ENCODE measurements around the gene DOCK4.

Gene DOCK4

DNA sequence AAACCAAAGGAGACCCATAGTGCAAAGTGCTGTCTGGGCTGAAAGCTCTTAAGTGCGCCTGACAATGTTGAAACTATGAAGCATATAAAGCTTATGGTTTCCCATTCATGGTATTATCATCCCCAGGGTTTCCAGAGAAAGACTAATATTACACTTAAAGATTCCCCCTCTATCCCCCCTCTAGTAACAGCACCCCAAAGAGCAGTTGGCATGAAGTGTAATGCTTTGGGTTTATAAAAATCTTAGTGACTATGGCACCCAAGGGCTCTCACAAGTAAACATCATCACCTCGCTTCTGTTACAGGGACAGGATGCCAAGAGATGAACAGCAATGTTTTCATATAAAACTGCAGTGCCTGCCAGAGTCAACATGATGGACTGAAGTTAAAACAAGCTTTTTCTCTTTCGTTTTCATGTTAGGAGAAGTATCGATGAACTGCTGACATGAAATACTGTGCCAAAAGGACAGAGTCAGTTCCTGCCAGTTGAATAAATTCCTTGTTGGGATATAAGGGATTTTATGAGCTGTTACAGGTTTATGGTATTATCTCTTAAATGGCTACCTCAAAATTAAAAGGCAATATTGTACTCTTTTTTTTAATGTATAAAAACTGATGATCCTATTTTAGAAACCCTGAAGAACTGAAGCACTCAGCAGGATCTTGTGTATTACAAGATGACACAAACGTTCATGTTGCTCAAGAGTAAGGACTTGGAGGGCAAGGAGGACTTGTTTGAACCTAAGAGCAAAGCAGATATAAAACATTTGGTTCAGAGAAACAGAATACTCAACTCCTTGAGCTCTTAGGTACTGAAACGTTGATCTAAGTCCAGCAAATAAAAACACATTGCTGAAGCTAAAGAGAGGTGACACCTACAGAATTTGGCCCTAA, 440.2 kb downstream of the DOCK4 start:
- no peak for DNase-seq (ENCODE audit: low read depth)
- H3K4me3 ChIP-seq (ENCODE audit: low read depth, low read length) = no peak overlapping the region
- TF ChIP-seq, protein P1, sequence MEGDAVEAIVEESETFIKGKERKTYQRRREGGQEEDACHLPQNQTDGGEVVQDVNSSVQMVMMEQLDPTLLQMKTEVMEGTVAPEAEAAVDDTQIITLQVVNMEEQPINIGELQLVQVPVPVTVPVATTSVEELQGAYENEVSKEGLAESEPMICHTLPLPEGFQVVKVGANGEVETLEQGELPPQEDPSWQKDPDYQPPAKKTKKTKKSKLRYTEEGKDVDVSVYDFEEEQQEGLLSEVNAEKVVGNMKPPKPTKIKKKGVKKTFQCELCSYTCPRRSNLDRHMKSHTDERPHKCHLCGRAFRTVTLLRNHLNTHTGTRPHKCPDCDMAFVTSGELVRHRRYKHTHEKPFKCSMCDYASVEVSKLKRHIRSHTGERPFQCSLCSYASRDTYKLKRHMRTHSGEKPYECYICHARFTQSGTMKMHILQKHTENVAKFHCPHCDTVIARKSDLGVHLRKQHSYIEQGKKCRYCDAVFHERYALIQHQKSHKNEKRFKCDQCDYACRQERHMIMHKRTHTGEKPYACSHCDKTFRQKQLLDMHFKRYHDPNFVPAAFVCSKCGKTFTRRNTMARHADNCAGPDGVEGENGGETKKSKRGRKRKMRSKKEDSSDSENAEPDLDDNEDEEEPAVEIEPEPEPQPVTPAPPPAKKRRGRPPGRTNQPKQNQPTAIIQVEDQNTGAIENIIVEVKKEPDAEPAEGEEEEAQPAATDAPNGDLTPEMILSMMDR (IDR thresholded peaks at IDR 0.05; ENCODE audit: low read depth, low read length, missing control alignments) = no peak

DNA sequence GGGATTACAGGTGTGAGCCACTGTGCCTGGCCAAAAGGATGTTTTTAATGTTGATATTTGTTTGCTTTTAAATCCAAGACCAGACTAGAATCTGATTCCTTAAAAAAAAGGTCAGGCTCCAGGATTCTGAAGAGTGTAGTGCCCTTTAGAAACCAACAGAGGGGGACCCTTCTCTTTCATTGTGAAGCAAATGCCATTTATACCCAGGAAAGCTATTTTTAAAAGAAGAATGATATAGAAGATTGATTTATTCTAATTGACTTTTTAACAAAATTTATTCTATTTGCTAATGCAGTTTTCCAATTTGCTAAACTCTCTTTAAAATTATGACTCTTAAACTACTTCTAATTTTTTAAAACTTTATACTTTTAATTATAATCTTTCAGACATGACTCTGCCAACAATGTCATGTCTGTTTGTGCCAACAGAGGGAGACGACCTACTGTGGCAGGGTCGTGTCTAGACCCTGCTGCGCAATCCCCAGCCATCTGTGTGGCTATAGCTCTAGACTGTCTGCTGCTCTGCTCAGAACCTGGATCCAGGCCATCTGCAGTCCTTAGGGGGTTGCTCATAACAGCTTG, 442.9 kb downstream of the DOCK4 start:
- no peak overlapping the region for H3K4me3 ChIP-seq (ENCODE audit: low read depth, low read length)
- DNase-seq (ENCODE audit: low read depth) = no peak
- TF ChIP-seq, protein P1 (IDR thresholded peaks at IDR 0.05; ENCODE audit: low read depth, low read length, missing control alignments) = no peak

GRCh38 chr7:111762799-111763198, 443.4 kb downstream of the DOCK4 start:
- TF ChIP-seq, protein P1 (IDR thresholded peaks at IDR 0.05; ENCODE audit: low read depth, low read length, missing control alignments) = no peak
- no peak overlapping the region for H3K4me3 ChIP-seq (ENCODE audit: low read depth, low read length)

GRCh38 chr7:111762211-111762610, 444.0 kb downstream of the DOCK4 start:
- H3K4me3 ChIP-seq (ENCODE audit: low read depth, low read length) = no peak overlapping the region
- no peak for DNase-seq (ENCODE audit: low read depth)
- TF ChIP-seq, protein P1 (IDR thresholded peaks at IDR 0.05; ENCODE audit: low read depth, low read length, missing control alignments) = no peak

More at GRCh38 chr7:111762799-111763198, 443.4 kb downstream of the DOCK4 start:
- no peak for DNase-seq (ENCODE audit: low read depth)

DNA sequence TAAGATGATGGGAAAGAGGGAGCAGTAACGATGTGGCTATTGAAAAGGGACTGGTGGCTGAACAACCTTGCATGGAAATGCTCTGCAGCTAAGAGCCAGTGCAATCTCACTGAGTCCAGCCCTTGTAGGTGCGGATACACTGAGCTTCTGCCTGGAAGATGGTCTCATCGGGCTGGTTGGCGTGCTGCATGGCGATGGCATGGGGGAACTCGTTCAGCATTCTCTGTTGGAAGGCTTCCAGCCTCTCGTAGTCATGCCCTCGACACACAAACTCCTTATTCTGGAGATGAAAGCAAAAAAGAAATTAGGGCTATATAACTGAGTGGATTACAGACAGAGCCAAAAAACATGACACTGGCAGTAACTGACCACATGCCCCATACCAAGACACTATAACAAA, 446.2 kb downstream of the DOCK4 start:
- no peak for DNase-seq (ENCODE audit: low read depth)
- no peak overlapping the region for H3K4me3 ChIP-seq (ENCODE audit: low read depth, low read length)
- TF ChIP-seq, protein P1 (IDR thresholded peaks at IDR 0.05; ENCODE audit: low read depth, low read length, missing control alignments) = no peak

DNA sequence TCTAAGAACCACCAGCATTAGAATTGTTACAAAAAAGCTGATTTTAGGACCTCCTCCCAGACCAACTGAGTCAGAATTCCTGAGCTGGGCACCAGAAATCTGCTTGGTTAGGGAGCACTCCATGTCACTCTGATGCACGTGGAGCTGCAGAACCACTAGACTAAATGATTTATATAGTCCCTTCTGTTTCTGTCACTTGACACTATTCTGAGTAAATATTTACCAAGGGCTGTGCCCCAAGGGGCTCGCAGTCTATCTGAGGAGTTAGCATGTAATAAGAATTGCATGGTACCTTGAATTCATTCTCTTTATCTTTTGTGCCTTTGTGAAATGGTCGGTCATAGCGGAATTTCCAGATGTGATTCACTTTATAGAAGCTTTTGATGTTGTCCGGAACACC, 447.9 kb downstream of the DOCK4 start:
- H3K4me3 ChIP-seq (ENCODE audit: low read depth, low read length) = no peak overlapping the region
- TF ChIP-seq, protein P1 (IDR thresholded peaks at IDR 0.05; ENCODE audit: low read depth, low read length, missing control alignments) = no peak
- DNase-seq (ENCODE audit: low read depth) = no peak
